AG09309 (cell line): ENCODE data around the gene TMA7.
A peak's percentile ranks its signal among the peaks of the same experiment; 100 is the strongest.

ENCODE experiments used
- DNase-seq: peaks from one replicate; pipeline ENCODE4 v3.0.0-alpha.2; 2010; ENCODE audit warnings: low read depth
- H3K4me3 ChIP-seq: 2 replicates; pipeline ENCODE4 v1.5.1; 2011; ENCODE audit warnings: mild to moderate bottlenecking, low read depth, low read length, moderate library complexity; ENCODE audit not compliant: control insufficient read depth
- CTCF ChIP-seq: IDR thresholded peaks from 2 replicates; pipeline ENCODE4 v1.5.1; 2011; ENCODE audit warnings: mild to moderate bottlenecking, low read depth, low read length, inconsistent platforms; ENCODE audit not compliant: insufficient read depth, control insufficient read depth; ENCODE audit errors: missing control alignments

The TMA7 gene

GRCh38 chr3:48466386-48467109, 26.5 kb downstream of the TMA7 start:
- no peak for TF ChIP-seq CTCF
- peak overlapping the region; percentile 46 for H3K4me3 ChIP-seq
- no peak for DNase-seq

GRCh38 chr3:48467110-48467454, 27.0 kb downstream of the TMA7 start:
- peak overlapping the region; percentile 46; the same call in 1 of the 2 replicates for H3K4me3 ChIP-seq
- no peak for DNase-seq

GRCh38 chr3:48467473-48468267, 27.6 kb downstream of the TMA7 start:
- no peak overlapping the region for H3K4me3 ChIP-seq

More at GRCh38 chr3:48467110-48467454, 27.0 kb downstream of the TMA7 start:
- TF ChIP-seq CTCF, result no peak

GRCh38 chr3:48468329-48468731, 28.3 kb downstream of the TMA7 start:
- DNase-seq, result no peak
- no peak for TF ChIP-seq CTCF
- no peak overlapping the region for H3K4me3 ChIP-seq

More at GRCh38 chr3:48467473-48468267, 27.6 kb downstream of the TMA7 start:
- TF ChIP-seq CTCF, result no peak
- no peak for DNase-seq

GRCh38 chr3:48469046-48469915, 29.2 kb downstream of the TMA7 start:
- no peak for TF ChIP-seq CTCF
- H3K4me3 ChIP-seq, result no peak overlapping the region
- DNase-seq, result no peak

- no peak for TF ChIP-seq CTCF
- DNase-seq, result no peak
- no peak overlapping the region for H3K4me3 ChIP-seq
Observed at GRCh38 chr3:48470286-48470685, 30.2 kb downstream of the TMA7 start.
